HEK293 (cell line): ENCODE data around the gene PYGO2.
A peak's percentile ranks its signal among the peaks of the same experiment; 100 is the strongest.

ENCODE experiments used
- BCL11B ChIP-seq: fragments of 450-650 bp; formaldehyde crosslinking; IDR thresholded peaks from 2 replicates; pipeline ENCODE4 v1.5.1; 2016; ENCODE audit warnings: low read depth, missing biosample characterization, missing genetic modification characterization
- EGR2 ChIP-seq: fragments of 450-650 bp; formaldehyde crosslinking; IDR thresholded peaks from 2 replicates; pipeline ENCODE4 v1.5.1; 2016; ENCODE audit warnings: low read depth, missing biosample characterization, missing genetic modification characterization
- FEZF1 ChIP-seq: fragments of 450-650 bp; formaldehyde crosslinking; IDR thresholded peaks from 2 replicates; pipeline ENCODE4 v1.5.1; 2016; ENCODE audit warnings: missing biosample characterization, missing genetic modification characterization
- PRDM1 ChIP-seq: fragments of 450-650 bp; formaldehyde crosslinking; IDR thresholded peaks from 2 replicates; pipeline ENCODE4; 2016; ENCODE audit warnings: missing biosample characterization, missing genetic modification characterization
- ZBTB7A ChIP-seq: fragments of 450-650 bp; formaldehyde crosslinking; IDR thresholded peaks from 2 replicates; pipeline ENCODE4 v1.5.1; 2016; ENCODE audit warnings: low read depth, missing biosample characterization, missing genetic modification characterization
- ZFHX2 ChIP-seq: fragments of 450-650 bp; formaldehyde crosslinking; conservative IDR thresholded peaks from 2 replicates; pipeline ENCODE4 v1.5.1; 2016; ENCODE audit warnings: missing biosample characterization, missing genetic modification characterization
- ZNF121 ChIP-seq: fragments of 450-650 bp; formaldehyde crosslinking; IDR thresholded peaks from 2 replicates; pipeline ENCODE4 v1.5.1; 2016; ENCODE audit warnings: missing biosample characterization, missing genetic modification characterization
- ZNF133 ChIP-seq: fragments of 450-650 bp; formaldehyde crosslinking; IDR thresholded peaks from 2 replicates; pipeline ENCODE4 v1.5.1; 2016; ENCODE audit warnings: missing biosample characterization, missing genetic modification characterization
- ZNF169 ChIP-seq: fragments of 450-650 bp; formaldehyde crosslinking; IDR thresholded peaks from 2 replicates; pipeline ENCODE4 v1.5.1; 2016; ENCODE audit warnings: missing biosample characterization, missing genetic modification characterization
- ZNF48 ChIP-seq: fragments of 450-650 bp; formaldehyde crosslinking; IDR thresholded peaks from 2 replicates; pipeline ENCODE4 v1.5.1; 2016; ENCODE audit warnings: missing biosample characterization, missing genetic modification characterization
- ZNF707 ChIP-seq: fragments of 450-650 bp; formaldehyde crosslinking; IDR thresholded peaks from 2 replicates; pipeline ENCODE4 v1.5.1; 2016; ENCODE audit warnings: missing biosample characterization, missing genetic modification characterization
- ZNF76 ChIP-seq: fragments of 450-650 bp; formaldehyde crosslinking; IDR thresholded peaks from 2 replicates; pipeline ENCODE4; 2016; ENCODE audit warnings: low read depth, missing biosample characterization, missing genetic modification characterization, borderline replicate concordance
- ZNF777 ChIP-seq: fragments of 450-650 bp; formaldehyde crosslinking; IDR thresholded peaks from 2 replicates; pipeline ENCODE4 v1.5.1; 2017; ENCODE audit warnings: missing biosample characterization, missing genetic modification characterization, borderline replicate concordance
- ZNF792 ChIP-seq: fragments of 450-650 bp; formaldehyde crosslinking; IDR thresholded peaks from 2 replicates; pipeline ENCODE4 v1.5.1; 2016; ENCODE audit warnings: missing biosample characterization, missing genetic modification characterization
- ZNF843 ChIP-seq: fragments of 450-650 bp; formaldehyde crosslinking; IDR thresholded peaks from 2 replicates; pipeline ENCODE4 v1.5.1; 2016; ENCODE audit warnings: missing biosample characterization, missing genetic modification characterization
- ZSCAN23 ChIP-seq: fragments of 450-650 bp; formaldehyde crosslinking; IDR thresholded peaks from 2 replicates; pipeline ENCODE4 v1.5.1; 2016; ENCODE audit warnings: missing biosample characterization, missing genetic modification characterization
- TF ChIP-seq, protein P1 (sequence below): fragments of 450-650 bp; formaldehyde crosslinking; IDR thresholded peaks from 2 replicates; pipeline ENCODE4 v1.5.1; 2016; ENCODE audit warnings: missing biosample characterization, missing genetic modification characterization
- TF ChIP-seq, protein P2 (sequence below): fragments of 450-650 bp; formaldehyde crosslinking; IDR thresholded peaks from 2 replicates; pipeline ENCODE4 v1.5.1; 2016; ENCODE audit warnings: missing biosample characterization, missing genetic modification characterization
- TF ChIP-seq, protein P3 (sequence below): fragments of 450-650 bp; formaldehyde crosslinking; IDR thresholded peaks from 2 replicates; pipeline ENCODE4 v1.5.1; 2017; ENCODE audit warnings: missing biosample characterization, missing genetic modification characterization
- TF ChIP-seq, protein P4 (sequence below): fragments of 450-650 bp; formaldehyde crosslinking; IDR thresholded peaks from 2 replicates; pipeline ENCODE4 v1.5.1; 2016; ENCODE audit warnings: missing biosample characterization, missing genetic modification characterization
- TF ChIP-seq, protein P5 (sequence below): fragments of 450-650 bp; formaldehyde crosslinking; IDR thresholded peaks from 2 replicates; pipeline ENCODE4 v1.5.1; 2016; ENCODE audit warnings: missing biosample characterization, missing genetic modification characterization
- TF ChIP-seq, protein P6 (sequence below): fragments of 450-650 bp; formaldehyde crosslinking; IDR thresholded peaks from 2 replicates; pipeline ENCODE4 v1.5.1; 2016; ENCODE audit warnings: missing biosample characterization, missing genetic modification characterization, low read depth
- TF ChIP-seq, protein P7 (sequence below): fragments of 450-650 bp; formaldehyde crosslinking; IDR thresholded peaks from 2 replicates; pipeline ENCODE4 v1.5.1; 2016; ENCODE audit warnings: missing biosample characterization, missing genetic modification characterization

Gene PYGO2

DNA sequence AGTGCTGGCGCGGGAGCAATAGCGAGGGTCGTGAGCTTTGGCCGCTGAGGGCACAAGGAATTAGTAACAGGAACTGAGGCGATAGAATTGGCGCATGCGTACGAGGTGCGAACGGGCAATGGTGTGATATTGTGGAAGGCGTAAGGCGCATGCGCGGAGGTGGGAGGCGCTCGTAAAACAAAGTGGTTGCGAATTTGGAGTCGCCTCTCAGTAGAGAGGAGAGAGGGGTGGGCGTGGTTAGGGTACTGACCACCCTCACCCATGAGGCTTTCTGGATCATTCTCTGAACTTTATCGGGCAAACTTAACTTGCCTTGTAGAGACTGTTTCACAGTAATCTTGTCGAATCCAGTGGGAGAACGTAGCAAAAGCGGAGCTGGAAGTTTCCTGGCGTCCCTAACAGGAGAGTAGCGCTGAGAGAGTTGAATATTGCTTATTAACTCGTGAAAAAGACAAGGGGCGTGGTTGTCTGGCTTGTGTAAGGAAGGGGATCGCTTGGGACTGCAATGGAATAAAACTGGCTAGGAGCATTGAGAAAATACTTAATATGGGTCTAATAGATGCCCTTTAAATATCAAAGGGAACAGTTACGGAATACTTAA is 13.3 kb upstream of the PYGO2 start (continued):
- TF ChIP-seq, protein P1, sequence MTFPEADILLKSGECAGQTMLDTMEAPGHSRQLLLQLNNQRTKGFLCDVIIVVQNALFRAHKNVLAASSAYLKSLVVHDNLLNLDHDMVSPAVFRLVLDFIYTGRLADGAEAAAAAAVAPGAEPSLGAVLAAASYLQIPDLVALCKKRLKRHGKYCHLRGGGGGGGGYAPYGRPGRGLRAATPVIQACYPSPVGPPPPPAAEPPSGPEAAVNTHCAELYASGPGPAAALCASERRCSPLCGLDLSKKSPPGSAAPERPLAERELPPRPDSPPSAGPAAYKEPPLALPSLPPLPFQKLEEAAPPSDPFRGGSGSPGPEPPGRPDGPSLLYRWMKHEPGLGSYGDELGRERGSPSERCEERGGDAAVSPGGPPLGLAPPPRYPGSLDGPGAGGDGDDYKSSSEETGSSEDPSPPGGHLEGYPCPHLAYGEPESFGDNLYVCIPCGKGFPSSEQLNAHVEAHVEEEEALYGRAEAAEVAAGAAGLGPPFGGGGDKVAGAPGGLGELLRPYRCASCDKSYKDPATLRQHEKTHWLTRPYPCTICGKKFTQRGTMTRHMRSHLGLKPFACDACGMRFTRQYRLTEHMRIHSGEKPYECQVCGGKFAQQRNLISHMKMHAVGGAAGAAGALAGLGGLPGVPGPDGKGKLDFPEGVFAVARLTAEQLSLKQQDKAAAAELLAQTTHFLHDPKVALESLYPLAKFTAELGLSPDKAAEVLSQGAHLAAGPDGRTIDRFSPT (tag by site-specific recombination), result no peak
- TF ChIP-seq, protein P2, sequence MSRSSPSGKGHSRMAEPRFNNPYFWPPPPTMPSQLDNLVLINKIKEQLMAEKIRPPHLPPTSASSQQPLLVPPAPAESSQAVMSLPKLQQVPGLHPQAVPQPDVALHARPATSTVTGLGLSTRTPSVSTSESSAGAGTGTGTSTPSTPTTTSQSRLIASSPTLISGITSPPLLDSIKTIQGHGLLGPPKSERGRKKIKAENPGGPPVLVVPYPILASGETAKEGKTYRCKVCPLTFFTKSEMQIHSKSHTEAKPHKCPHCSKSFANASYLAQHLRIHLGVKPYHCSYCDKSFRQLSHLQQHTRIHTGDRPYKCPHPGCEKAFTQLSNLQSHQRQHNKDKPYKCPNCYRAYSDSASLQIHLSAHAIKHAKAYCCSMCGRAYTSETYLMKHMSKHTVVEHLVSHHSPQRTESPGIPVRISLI (tag by site-specific recombination), result no peak
- TF ChIP-seq ZNF76 (tag by site-specific recombination), result no peak
- TF ChIP-seq ZBTB7A, result no peak; the same call in 1 of the 2 replicates
- TF ChIP-seq ZNF843 (tag by site-specific recombination), result 0 out of 2 replicates have a peak, but pooled peaks have one; percentile 11
- TF ChIP-seq ZNF121 (tag by site-specific recombination), result no peak
- TF ChIP-seq FEZF1 (tag by site-specific recombination), result 0 out of 2 replicates have a peak, but pooled peaks have one; percentile 59
- no peak for TF ChIP-seq EGR2 (tag by site-specific recombination)
- no peak for TF ChIP-seq ZNF777
- TF ChIP-seq, protein P3, sequence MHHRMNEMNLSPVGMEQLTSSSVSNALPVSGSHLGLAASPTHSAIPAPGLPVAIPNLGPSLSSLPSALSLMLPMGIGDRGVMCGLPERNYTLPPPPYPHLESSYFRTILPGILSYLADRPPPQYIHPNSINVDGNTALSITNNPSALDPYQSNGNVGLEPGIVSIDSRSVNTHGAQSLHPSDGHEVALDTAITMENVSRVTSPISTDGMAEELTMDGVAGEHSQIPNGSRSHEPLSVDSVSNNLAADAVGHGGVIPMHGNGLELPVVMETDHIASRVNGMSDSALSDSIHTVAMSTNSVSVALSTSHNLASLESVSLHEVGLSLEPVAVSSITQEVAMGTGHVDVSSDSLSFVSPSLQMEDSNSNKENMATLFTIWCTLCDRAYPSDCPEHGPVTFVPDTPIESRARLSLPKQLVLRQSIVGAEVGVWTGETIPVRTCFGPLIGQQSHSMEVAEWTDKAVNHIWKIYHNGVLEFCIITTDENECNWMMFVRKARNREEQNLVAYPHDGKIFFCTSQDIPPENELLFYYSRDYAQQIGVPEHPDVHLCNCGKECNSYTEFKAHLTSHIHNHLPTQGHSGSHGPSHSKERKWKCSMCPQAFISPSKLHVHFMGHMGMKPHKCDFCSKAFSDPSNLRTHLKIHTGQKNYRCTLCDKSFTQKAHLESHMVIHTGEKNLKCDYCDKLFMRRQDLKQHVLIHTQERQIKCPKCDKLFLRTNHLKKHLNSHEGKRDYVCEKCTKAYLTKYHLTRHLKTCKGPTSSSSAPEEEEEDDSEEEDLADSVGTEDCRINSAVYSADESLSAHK (tag by site-specific recombination), result no peak
- TF ChIP-seq ZNF48 (tag by site-specific recombination), result no peak
- peak; percentile 59 for TF ChIP-seq PRDM1 (tag by site-specific recombination)
- TF ChIP-seq ZSCAN23 (tag by site-specific recombination), result no peak
- TF ChIP-seq ZNF169, result no peak
- TF ChIP-seq ZNF792, result no peak
- TF ChIP-seq, protein P4, sequence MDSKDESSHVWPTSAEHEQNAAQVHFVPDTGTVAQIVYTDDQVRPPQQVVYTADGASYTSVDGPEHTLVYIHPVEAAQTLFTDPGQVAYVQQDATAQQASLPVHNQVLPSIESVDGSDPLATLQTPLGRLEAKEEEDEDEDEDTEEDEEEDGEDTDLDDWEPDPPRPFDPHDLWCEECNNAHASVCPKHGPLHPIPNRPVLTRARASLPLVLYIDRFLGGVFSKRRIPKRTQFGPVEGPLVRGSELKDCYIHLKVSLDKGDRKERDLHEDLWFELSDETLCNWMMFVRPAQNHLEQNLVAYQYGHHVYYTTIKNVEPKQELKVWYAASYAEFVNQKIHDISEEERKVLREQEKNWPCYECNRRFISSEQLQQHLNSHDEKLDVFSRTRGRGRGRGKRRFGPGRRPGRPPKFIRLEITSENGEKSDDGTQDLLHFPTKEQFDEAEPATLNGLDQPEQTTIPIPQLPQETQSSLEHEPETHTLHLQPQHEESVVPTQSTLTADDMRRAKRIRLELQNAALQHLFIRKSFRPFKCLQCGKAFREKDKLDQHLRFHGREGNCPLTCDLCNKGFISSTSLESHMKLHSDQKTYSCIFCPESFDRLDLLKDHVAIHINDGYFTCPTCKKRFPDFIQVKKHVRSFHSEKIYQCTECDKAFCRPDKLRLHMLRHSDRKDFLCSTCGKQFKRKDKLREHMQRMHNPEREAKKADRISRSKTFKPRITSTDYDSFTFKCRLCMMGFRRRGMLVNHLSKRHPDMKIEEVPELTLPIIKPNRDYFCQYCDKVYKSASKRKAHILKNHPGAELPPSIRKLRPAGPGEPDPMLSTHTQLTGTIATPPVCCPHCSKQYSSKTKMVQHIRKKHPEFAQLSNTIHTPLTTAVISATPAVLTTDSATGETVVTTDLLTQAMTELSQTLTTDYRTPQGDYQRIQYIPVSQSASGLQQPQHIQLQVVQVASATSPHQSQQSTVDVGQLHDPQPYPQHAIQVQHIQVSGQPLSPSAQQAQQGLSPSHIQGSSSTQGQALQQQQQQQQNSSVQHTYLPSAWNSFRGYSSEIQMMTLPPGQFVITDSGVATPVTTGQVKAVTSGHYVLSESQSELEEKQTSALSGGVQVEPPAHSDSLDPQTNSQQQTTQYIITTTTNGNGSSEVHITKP (tag by site-specific recombination), result no peak
- TF ChIP-seq ZFHX2 (tag by site-specific recombination), result no peak
- TF ChIP-seq, protein P5, sequence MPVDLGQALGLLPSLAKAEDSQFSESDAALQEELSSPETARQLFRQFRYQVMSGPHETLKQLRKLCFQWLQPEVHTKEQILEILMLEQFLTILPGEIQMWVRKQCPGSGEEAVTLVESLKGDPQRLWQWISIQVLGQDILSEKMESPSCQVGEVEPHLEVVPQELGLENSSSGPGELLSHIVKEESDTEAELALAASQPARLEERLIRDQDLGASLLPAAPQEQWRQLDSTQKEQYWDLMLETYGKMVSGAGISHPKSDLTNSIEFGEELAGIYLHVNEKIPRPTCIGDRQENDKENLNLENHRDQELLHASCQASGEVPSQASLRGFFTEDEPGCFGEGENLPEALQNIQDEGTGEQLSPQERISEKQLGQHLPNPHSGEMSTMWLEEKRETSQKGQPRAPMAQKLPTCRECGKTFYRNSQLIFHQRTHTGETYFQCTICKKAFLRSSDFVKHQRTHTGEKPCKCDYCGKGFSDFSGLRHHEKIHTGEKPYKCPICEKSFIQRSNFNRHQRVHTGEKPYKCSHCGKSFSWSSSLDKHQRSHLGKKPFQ (tag by site-specific recombination), result peak; percentile 56; the same call in 1 of the 2 replicates
- TF ChIP-seq BCL11B (tag by site-specific recombination), result 0 out of 2 replicates have a peak, but pooled peaks have one; percentile 13
- TF ChIP-seq, protein P6, sequence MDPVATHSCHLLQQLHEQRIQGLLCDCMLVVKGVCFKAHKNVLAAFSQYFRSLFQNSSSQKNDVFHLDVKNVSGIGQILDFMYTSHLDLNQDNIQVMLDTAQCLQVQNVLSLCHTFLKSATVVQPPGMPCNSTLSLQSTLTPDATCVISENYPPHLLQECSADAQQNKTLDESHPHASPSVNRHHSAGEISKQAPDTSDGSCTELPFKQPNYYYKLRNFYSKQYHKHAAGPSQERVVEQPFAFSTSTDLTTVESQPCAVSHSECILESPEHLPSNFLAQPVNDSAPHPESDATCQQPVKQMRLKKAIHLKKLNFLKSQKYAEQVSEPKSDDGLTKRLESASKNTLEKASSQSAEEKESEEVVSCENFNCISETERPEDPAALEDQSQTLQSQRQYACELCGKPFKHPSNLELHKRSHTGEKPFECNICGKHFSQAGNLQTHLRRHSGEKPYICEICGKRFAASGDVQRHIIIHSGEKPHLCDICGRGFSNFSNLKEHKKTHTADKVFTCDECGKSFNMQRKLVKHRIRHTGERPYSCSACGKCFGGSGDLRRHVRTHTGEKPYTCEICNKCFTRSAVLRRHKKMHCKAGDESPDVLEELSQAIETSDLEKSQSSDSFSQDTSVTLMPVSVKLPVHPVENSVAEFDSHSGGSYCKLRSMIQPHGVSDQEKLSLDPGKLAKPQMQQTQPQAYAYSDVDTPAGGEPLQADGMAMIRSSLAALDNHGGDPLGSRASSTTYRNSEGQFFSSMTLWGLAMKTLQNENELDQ (tag by site-specific recombination), result no peak
- no peak for TF ChIP-seq ZNF707
- TF ChIP-seq, protein P7, sequence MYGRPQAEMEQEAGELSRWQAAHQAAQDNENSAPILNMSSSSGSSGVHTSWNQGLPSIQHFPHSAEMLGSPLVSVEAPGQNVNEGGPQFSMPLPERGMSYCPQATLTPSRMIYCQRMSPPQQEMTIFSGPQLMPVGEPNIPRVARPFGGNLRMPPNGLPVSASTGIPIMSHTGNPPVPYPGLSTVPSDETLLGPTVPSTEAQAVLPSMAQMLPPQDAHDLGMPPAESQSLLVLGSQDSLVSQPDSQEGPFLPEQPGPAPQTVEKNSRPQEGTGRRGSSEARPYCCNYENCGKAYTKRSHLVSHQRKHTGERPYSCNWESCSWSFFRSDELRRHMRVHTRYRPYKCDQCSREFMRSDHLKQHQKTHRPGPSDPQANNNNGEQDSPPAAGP (tag by site-specific recombination), result 0 out of 2 replicates have a peak, but pooled peaks have one; percentile 24
- TF ChIP-seq ZNF133 (tag by site-specific recombination), result no peak
